GM21717 (cell line): ENCODE results near the gene LTC4S.

ENCODE experiments used
- ATAC-seq: cut with Tn5 transposase; IDR thresholded peaks from one replicate; pipeline ENCODE4 v1.9.1; 2021; ENCODE audit warnings: mild to moderate bottlenecking, moderate library complexity; ENCODE audit not compliant: unreplicated experiment

LTC4S gene

DNA sequence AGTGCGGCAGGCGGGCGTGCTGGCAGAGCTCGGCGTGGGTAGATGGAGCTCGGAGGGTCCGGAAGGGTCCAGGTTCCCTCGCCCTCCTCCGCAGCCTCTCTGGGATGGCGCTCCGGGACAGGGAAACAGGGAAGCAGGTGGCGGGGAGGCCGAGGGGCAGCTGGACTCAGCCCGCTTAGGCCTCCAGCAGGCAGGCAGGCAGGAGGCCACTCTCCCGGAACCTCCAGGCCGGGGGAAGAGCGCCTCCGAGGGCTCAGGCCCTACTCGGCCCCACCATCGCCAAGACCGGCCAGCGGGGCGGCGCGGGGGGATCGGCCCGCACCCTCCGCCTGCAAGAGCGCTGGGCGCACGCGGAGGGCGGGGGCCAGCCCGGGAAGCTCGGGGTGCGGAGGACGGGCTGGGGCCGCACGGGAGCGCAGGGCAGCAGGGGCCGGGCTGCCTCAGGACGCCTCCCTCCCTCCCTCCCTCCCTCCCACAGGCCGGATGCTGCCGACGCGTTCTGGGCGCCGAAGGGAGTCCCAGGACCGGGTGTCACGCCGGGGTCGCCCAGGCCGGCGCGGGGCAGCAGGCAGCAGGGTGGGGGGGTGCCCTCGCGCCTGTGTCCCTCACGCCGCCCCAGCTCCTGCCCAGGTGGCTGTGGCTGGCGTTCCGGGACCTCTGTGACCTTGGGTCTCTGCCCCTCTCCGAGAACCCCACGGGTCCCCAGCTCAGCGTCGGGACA, 11.9 kb downstream of the LTC4S start:
- peak; percentile 24 for ATAC-seq

DNA sequence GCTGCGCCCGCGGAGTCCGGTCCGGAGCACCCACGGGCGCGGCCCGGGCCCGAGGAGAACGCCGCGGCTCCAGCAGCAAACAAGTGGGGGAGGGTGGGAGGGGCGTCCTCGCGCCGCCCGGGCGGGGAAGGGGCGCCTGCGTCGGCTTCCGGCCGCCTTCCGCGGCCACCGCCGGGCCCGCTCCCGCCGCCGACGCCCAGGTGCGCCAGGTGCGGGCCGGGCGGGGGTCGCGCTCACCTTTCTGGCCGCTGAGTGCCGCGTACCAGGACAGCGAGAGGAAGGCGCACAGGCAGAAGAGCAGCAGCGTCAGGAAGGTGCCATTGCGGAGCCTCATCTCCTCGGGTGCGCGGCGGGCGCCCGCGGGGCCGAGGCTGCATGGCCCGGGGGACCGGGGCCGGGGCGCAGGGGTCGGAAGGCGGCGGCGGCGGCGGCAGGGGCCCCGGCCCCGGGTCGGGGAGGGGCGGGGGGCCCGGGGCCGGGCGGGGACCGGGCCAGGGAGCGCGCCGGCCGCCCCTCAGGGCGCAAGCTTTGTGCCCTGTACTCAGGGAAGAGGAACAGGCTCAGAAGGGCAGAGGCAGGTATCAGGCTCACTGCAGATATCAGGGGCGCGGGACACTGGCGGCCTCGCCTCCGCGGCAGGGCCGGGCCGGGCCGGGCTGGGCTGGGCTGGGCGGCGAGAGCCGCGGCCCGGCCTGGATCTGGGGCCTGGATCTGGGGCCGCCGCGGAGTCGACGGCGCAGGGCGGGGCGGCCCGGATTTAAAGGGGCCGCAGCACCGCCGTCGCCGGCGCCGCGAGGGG, 12.7 kb downstream of the LTC4S start, which contains the start of gene MGAT4B:
MGAT4B (minus strand) TSS at position 617 of the 799 bp plus-strand sequence; CDS start at position 334, 283 bp downstream.
- ATAC-seq = peak; percentile 63

DNA sequence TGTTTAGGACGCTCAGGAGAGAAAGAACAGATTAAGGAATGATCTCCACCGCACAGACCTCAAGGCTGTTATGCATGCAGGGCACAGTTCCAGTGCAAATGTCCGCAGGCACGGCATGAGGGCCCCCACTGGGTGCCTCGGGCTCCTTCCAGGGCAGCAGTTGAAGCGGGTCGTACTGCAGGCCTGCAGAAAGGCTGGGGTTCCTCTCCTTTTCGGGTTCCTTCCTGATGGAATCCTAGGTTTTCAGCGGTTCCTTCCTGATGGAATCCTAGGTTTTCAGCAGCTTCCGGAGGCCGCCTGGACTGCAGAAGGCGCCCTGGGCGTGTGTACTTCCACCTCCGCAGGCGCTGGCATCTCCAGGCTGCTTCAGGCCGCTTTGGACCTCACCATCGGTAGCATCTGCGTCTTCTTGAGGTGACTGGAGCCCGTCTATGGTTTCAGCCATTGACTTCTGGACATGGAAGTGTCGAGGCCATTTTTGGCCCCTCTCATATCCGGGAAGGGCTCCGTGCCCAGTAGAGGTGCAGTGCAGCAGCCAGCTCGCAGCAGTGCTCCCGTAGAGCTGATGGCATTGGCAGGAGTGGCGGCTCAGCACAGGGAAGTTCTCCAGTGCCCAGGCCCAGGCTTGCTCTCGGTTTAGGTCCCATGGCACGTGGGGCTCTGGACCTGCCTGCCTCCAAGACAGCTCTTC, 18.5 kb downstream of the LTC4S start:
- no peak for ATAC-seq

DNA sequence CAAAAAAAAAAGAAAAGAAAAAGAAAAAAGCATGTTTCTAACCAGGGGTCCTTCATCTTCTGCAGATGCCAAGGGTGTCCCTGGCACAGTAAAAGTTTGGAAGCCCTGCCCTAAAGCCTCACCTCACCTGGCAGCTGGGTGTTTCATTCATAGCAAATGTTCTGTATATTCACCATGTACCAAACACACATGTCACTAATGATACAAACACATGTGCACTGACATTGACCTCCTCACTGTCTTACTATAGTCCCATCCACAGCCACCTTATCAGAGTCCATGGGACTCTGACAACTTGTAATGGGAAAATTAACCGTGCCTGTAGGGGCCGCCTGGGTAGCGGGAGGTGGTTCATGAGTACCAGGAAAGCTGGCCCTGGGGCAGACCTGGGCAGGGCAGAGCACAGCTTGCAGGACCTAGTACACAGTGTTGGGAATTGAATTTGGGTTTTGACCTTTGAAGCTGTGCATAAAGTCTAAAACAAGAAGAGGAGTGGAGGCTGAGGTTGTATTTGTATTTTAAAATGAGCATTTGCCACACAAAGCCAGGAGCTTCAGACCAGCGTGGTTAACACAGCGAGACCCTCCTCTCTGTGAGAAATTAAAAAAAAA, 19.3 kb downstream of the LTC4S start:
- no peak for ATAC-seq

DNA sequence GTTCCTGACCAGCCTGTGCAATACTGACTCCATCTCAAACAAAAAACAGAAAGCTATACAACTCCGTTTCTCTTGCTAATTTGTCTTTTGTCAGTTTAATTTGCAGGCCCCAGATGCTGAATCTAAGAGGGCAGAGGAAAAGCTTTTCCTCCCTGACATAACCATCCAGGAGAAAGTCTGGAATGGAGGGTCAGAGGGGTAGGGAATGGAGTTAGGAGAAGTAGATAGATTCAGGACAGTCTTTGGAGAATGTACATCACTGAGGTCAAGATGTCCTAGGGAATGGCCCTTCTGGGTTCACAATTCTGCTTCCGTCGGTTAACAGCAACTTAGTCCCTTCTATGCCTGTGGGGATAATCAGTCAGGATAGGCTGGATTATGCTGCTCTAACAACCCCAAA, 20.3 kb downstream of the LTC4S start:
- ATAC-seq = no peak

DNA sequence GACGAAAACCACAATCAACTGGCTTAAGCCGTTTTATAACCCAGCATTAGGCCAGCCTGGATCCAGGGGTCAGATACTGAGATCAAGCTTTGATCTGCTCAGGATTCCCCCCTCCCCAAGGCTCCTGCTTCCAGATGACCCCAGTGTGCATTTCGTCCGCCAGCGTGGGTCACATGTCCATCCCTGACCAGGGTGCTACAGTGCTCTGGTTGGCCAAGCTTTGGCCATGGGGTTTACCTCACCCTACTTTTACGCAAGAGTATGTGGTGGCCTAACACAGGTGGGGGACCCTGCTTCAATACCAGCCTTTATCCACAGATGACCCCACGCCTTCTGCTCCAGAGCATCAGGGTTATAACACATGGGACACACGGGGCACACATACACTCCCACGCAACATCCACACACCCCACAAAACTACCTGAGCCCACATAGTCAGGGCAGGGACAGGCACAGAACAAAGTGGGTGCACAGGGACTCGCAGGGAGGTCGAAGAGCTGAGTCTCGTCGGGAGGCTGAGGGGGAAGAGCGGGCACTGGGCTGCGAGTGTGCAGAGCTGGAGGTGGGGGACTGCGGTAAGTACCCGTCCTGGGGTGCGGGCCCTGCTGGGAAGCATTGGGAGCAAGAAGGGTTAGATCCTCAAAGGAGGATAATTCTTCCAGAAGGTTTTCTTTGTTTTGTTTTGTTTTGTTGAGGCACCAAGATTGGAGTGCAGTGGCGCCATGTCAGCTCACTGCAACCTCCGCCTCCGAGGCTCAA, 21.9 kb downstream of the LTC4S start:
- ATAC-seq = no peak

DNA sequence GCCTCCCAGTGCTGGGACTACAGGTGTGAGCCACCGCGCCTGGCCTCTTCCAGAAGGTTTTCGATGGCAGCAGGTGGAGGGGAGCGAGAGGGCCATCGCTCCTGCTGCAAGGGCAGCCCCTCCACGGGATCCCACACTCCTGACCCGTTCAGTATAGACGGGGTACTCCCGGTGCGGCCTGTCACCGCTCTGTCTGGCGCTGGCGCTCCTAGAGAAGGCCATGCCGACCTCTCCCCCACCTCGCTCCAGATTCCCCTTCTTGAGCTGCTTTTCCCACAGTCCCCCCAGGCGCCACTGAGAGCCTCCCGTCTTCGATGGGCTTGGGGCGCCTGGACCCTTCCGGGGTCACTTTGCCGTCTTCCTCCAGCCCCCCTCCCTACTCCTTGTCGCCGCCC, 22.6 kb downstream of the LTC4S start:
- no peak for ATAC-seq

DNA sequence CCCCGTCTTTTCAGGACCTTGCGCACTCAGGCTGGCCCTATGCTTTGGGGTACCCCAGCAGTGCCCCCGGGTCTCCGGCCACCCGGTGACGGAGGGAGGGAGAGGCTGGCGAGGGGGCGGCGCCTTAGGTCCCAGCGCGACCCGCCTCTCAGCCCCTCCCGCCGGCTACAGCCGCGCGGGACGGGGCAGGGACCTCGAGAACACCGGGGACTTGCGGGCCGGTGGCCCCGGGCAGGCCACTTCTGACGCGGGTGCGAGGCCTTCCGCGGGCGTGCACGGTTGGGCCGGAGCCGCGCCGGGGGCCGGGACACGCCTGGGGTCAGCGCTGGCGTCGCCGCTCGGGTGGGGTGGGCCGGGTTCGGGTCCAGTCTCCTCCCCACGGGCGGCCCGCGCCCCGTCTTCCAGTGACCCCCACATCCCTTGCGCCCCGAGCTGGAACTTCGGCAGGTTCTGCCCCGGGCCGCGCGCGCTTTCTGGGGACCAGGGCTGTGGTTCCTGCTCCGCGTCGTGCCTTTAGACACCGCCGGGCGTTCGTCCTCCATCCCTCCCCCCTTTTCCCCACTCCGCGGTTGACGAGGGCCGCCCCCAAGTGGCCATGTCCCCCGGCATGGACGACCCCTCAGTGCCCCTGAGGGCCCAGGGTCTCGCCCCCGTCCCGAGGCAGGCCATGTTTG, 23.1 kb downstream of the LTC4S start:
- ATAC-seq = no peak

DNA sequence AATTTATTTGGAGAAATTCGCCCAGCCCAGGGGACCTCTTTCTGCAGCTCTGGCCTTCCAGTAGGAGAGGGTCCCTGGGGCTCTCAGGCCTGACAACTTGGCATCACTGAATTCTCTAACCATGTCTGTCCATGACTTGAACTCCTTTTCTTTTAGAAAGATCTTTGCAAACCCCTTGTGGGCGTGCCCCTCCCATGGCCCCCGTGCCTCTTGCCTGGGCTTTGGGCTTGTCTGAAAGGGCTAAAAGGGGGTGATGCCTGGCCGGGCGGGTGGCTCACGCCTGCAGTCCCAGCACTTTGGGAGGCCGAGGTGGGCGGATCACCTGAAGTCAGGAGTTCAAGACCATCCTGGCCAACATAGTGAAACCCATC, 23.7 kb downstream of the LTC4S start:
- no peak for ATAC-seq

DNA sequence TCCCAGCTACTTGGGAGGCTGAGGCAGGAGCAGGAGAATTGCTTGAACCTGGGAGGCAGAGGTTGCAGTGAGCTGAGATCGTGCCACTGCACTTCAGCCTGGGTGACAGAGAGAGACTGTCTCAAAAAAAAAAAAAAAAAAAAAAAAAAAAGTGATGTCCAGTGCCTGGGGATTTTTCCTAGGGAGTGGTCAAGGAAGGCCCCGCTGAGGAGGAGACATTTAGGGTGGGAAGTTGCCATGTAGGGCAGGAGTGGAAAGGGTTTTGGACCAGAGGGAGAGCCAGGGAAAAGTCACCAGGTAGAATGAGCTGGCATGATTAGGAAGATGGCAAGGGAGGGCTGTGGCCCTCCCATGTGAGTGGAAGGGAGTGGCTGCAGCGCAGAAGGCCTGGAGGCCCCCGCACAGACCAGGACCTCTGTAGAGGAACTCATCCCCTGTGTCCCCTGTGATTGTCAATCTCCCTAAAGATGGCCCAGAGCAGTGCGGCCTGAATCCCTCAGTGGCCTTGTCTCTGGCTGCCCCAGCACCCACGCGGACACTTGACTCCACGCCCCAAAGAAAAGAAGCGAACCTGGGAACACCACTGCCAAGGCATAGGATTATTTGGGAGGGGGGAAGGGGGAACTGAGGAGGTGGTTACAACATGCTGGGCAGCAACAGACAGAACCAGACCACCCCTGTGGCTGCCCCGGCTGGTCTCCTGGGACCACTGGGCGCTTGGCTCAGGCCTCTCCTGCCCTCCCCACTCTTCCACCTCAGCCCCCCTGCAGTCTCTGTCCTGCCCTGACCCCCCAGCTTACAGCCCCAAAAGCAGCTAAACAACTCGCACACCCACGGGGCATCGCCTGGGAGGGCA, 24.3 kb downstream of the LTC4S start:
- ATAC-seq = no peak

DNA sequence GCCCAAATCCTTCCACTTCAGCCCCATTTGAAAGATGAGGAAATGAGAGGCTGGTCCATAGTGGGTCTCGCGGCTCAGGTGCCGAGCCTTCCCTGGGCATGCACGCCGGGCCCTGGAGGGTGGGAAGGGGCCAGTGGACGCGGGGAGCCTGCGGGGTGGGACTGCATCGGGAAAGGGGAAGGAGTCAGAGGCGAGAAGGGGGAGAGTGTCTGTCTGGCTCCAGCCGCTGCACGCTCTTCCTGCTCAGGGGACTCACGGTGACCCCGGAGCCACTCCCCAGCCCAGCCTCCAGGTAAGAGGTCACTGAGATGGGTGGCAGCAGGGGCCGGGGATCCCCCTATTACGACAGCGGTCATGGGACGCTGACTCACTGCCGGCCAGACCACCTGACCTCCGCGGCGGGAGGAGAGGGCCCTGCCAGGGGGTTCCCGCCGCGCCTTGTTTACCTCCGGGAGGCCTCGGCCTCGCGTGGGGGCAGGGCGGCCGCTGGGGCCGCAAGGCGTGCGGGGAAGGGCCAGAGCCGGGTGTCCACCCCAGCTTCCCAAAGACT, 25.0 kb downstream of the LTC4S start:
- ATAC-seq = peak; percentile 61

DNA sequence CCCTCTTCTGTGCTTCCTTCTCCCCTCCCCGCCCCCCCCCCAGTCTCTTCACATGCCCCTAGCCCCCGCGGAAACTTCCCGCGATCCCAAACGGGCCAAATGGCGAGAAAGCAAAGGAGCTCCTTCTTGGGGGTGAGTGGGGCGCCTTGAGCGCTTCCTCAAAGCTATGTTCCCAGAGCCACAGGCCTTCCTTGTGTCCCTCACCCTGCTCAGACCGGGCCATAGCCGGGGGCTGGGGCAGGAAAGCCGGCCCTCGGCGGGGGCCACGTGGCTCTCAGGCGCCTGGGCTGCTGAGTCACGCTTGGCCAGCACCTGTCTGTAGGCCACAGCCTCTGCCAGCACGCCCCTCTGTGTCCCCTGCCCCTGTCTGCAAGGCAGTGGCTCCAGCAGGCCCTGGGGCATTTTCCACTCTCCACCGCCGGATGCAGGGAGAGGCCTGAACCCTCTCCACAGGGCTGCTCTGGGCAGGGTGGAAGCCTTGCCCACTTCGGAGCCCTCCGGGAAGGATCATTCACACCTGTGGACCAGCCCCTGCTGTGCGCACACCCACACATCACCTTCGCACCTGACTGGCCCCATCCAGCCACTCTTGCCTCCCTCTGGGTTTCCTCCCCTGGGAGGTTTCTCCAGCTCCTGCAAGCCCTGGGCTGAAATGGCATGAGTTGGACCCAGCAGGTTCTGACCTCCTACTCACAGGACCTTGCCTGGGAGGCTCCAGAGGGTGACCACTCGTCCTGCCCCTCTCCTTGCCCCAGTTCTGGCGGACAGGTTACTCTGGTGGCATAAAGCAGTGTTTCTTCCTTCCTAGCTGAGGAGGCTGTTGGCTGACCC, 25.7 kb downstream of the LTC4S start:
- ATAC-seq = no peak

DNA sequence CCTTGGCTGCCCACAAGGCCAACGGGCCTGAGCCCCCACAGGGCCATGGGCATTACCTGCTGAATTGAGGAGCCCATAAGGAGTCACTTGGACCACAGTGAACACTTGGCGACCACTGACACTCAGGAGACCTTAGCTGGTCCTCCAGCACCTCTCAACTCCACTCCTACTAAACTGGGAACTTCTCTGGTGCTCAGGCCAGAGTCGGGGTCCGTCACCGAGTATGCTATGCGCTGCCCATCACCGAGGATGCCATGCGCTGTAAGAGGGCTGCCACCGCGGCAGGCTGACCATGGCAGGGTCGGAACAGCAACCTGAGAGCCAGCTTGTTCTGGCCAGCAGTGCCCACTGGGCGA, 26.3 kb downstream of the LTC4S start:
- no peak for ATAC-seq

DNA sequence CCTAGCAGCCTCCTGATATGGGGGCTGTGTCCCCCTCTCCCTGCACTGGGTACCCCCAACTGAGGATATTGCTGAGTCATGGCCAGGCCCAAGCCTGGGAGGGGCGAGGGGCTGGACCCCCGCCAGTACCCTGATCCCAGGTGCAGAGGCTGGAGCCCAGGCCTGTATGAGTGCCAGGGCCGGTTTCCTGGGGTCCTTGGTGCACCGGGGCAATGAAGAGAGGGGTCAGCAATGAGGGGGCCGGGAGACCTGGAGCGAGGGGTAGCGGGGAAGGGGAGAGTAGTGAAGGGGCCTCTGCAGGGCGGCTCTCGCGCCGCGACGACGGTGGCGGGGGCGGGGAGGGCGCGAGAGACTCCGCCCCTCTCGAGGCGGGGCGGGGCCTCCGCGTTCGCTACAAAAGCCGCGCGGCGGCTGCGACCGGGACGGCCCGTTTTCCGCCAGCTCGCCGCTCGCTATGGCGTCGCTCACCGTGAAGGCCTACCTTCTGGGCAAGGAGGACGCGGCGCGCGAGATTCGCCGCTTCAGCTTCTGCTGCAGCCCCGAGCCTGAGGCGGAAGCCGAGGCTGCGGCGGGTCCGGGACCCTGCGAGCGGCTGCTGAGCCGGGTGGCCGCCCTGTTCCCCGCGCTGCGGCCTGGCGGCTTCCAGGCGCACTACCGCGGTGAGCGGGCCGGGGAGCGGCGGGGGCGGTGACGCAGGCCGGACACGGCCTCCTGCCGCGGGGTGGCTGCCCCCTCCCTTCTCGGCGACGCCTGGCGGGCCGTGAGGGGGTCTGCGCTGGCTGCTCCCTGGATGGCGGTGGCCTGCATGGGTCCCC, 26.9 kb downstream of the LTC4S start, which contains the start of gene SQSTM1:
SQSTM1 (plus strand) TSS at position 423 of the 815 bp plus-strand sequence; CDS start at position 455, 32 bp downstream.
- peak; percentile 32 for ATAC-seq

DNA sequence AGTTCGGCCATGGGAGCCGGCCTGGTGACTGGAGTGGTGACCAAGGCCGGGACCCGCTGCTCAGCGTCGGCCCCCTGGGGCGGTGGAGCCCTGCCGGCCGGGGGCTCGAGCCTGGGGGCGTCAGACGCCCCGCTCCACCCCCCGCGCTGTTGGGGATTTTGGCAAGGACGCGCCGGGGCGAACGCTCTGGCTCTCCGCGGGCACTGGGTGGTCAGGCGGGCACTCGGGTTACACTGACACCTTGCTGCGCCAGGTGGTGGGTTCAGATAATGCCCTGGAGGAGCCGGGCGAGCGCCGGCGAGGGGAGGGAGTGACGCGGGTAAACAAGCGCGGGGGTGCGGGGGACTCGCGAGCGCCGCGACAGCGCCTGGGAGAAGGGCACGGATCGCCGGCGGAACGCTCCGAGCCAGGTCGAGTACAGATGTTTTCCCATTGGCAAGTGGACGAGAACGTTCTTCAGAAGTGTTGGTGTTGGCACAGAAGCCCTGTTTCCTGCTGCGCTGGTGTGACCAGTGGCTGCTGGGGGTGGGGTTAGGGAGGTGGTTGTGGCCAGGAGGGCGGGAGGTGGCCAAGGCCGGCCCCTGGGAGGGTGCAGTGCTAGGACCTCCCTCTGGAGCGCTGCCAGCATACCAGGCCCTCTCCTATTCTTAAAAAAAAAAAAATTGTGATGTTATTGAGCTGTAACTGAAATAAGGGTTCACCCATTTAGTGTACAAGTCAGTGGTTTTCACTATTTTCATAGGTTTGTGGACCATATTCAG, 27.7 kb downstream of the LTC4S start:
- ATAC-seq = peak; percentile 50

DNA sequence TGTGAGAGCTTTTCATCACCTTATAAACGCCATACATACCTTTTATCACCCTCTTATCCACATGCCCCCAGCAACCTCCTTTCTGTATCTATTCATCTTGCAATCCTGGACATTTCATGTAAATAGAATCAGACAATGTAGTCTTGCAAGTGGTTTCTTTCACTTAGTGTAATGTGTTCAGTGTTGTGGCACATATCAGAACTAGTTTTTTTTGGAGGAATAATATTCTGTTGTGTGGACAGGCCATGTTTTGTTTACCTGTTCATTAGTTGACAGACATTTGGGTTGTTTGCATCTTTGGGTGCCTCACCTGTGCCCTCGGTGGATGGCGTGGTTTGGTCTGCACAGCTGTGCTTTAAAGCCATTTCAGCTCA, 28.3 kb downstream of the LTC4S start:
- no peak for ATAC-seq
